Liver (tissue), 9 donors: ENCODE results near the gene C11orf97. TPM values are rescaled to one million over a fixed set of nuclear protein-coding genes. Genes with fewer than 3 reads are reported as not detected.

ENCODE experiments used
- DNase-seq: peaks from one replicate; pipeline ENCODE4 v3.0.0-alpha.2; 2017; ENCODE audit warnings: low spot score
- H3K27ac ChIP-seq, 2 donors: one replicate each; pipeline ENCODE4 v1.7.0; 2013; ENCODE audit warnings: inconsistent platforms in 2 of 2, low read length in 2 of 2, control low read depth in 1 of 2, low read depth in 1 of 2, mild to moderate bottlenecking in 1 of 2
- H3K27me3 ChIP-seq, 4 donors: one replicate each; pipeline versions ENCODE4 v1.6.1 to v1.7.0; 2013; ENCODE audit warnings: low read length in 3 of 4, inconsistent platforms in 1 of 4, mild to moderate bottlenecking in 1 of 4, moderate library complexity in 1 of 4; ENCODE audit not compliant: control insufficient read depth in 4 of 4, insufficient read depth in 4 of 4
- H3K36me3 ChIP-seq, 4 donors: one replicate each; pipeline versions ENCODE4 v1.6.1 to v1.7.0; 2013; ENCODE audit warnings: low read length in 3 of 4, mild to moderate bottlenecking in 3 of 4, low read depth in 1 of 4, moderate library complexity in 1 of 4; ENCODE audit not compliant: control insufficient read depth in 4 of 4, insufficient read depth in 3 of 4
- H3K4me1 ChIP-seq, 4 donors: one replicate each; pipeline versions ENCODE4 v1.6.1 to v1.7.0; 2013; ENCODE audit warnings: low read length in 3 of 4, mild to moderate bottlenecking in 3 of 4, moderate library complexity in 1 of 4; ENCODE audit not compliant: control insufficient read depth in 4 of 4, insufficient read depth in 4 of 4
- H3K4me3 ChIP-seq, 3 donors: one replicate each; pipeline versions ENCODE4 v1.6.1 to v1.7.0; 2013; ENCODE audit warnings: low read length in 3 of 3, control low read depth in 1 of 3, low read depth in 1 of 3, mild to moderate bottlenecking in 1 of 3
- H3K9ac ChIP-seq, 2 donors: one replicate each; pipeline ENCODE4 v1.7.0; 2013; ENCODE audit warnings: low read length in 2 of 2, mild to moderate bottlenecking in 2 of 2, moderate library complexity in 2 of 2, control low read depth in 1 of 2, low read depth in 1 of 2
- H3K9me3 ChIP-seq, 4 donors: one replicate each; pipeline versions ENCODE4 v1.6.1 to v1.7.0; 2013; ENCODE audit warnings: low read length in 3 of 4; ENCODE audit not compliant: control insufficient read depth in 4 of 4
- EGR1 ChIP-seq, 2 donors: IDR thresholded peaks; 2 replicates each; pipeline ENCODE4 v1.6.1; 2016 to 2018; ENCODE audit warnings: antibody characterized with exemption in 2 of 2, low read depth in 2 of 2
- FOXA1 ChIP-seq: IDR thresholded peaks from 2 replicates; pipeline ENCODE4 v1.6.1; 2016; ENCODE audit warnings: antibody characterized with exemption
- FOXA2 ChIP-seq: IDR thresholded peaks from 2 replicates; pipeline ENCODE4 v1.6.1; 2016; ENCODE audit warnings: antibody characterized with exemption
- GABPA ChIP-seq, 2 donors: IDR thresholded peaks in 1 of 2; conservative IDR thresholded peaks in 1 of 2; 2 replicates each; pipeline ENCODE4 v1.6.1; 2016; ENCODE audit warnings: antibody characterized with exemption in 2 of 2, mild to moderate bottlenecking in 1 of 2, moderate library complexity in 1 of 2
- JUND ChIP-seq, 2 donors: IDR thresholded peaks; 2 replicates each; pipeline ENCODE4 v1.6.1; 2016; ENCODE audit warnings: antibody characterized with exemption in 2 of 2
- NR2F2 ChIP-seq: IDR thresholded peaks from 2 replicates; pipeline ENCODE4 v1.6.1; 2016; ENCODE audit warnings: antibody characterized with exemption
- RAD21 ChIP-seq, 2 donors: IDR thresholded peaks; 2 replicates each; pipeline ENCODE4 v1.6.1; 2016; ENCODE audit warnings: antibody characterized with exemption in 2 of 2, mild to moderate bottlenecking in 2 of 2
- RXRA ChIP-seq, 2 donors: IDR thresholded peaks; 2 replicates each; pipeline ENCODE4 v1.6.1; 2017 to 2018; ENCODE audit warnings: antibody characterized with exemption in 2 of 2, mild to moderate bottlenecking in 1 of 2
- SP1 ChIP-seq: IDR thresholded peaks from 2 replicates; pipeline ENCODE4 v1.6.1; 2018; ENCODE audit warnings: antibody characterized with exemption, mild to moderate bottlenecking
- TAF1 ChIP-seq: conservative IDR thresholded peaks from 2 replicates; pipeline ENCODE4 v1.6.1; 2016; ENCODE audit warnings: antibody characterized with exemption, mild to moderate bottlenecking
- YY1 ChIP-seq: IDR thresholded peaks from 2 replicates; pipeline ENCODE4 v1.6.1; 2016; ENCODE audit warnings: antibody characterized with exemption, mild to moderate bottlenecking
- whole genome bisulfite sequencing: extraction: QIAGEN DNeasy Blood & Tissue Kit; methylation state at CpG from one replicate; pipeline ENCODE4 v1.1.7; 2013; 5-methylcytosine and 5-hydroxymethylcytosine counted together
- polyA plus RNA-seq, 2 donors: library from polyadenylated mRNA; stranded (reverse) in 1 of 2; unstranded in 1 of 2; fragments of 200-250 nt in 1 of 2; fragments of >200 nt in 1 of 2; fragmentation: Nextera tagmentation in 1 of 2; extraction: Ambion mirVana in 1 of 2; gene quantifications; one replicate each; pipeline versions ENCODE4 v1.2.1 to v1.2.3, GENCODE V29; 2013 to 2015
- total RNA-seq, 2 donors: library from RNA; depleted of rRNA; stranded (reverse); fragments of >200 nt; gene quantifications; one replicate each; pipeline ENCODE4 v1.2.3, GENCODE V29; 2014
- TF ChIP-seq, protein P1 (sequence below): IDR thresholded peaks from 2 replicates; pipeline ENCODE4 v1.6.1; 2016; ENCODE audit warnings: antibody characterized with exemption
- TF ChIP-seq, protein P2 (sequence below): IDR thresholded peaks from 2 replicates; pipeline ENCODE4 v1.6.1; 2016; ENCODE audit warnings: antibody characterized with exemption
- TF ChIP-seq, protein P3 (sequence below): IDR thresholded peaks from 2 replicates; pipeline ENCODE4 v1.6.1; 2016; ENCODE audit warnings: antibody characterized with exemption, mild to moderate bottlenecking
- TF ChIP-seq, protein P4 (sequence below): fragments of 150-350 bp; IDR thresholded peaks from 2 replicates; pipeline ENCODE4 v1.5.1; 2017; ENCODE audit warnings: improper control_type of control experiment, low read depth, low read length; ENCODE audit not compliant: missing input control
- TF ChIP-seq, protein P5 (sequence below): IDR thresholded peaks from 2 replicates; pipeline ENCODE4 v1.6.1; 2016; ENCODE audit warnings: antibody characterized with exemption
- donor health status: healthy.
- donor health status: healthy.
- donor health status: healthy.
- donor health status: healthy.
- donor health status: healthy.

Gene C11orf97
- total and polyA plus RNA-seq, 4 donors, result 0.36 to 0.94 TPM; not detected in 2

DNA sequence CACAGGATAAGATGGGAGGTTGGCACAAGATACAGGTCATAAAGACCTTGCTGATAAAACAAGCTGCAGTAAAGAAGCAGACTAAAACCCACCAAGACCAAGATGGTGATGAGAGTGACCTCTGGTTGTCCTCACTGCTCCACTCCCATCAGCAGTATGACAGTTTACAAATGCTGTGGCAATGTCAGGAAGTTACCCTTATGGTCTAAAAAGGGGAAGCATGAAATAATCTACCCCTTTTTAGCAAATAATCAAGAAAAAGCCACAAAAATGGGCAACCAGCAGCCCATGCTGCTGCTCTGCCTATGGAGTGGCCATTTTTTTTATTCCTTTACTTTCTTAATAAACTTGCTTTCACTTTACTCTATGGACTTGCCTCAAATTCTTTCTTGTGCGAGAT is 46.2 kb downstream of the C11orf97 start:
- Histone ChIP-seq H3K4me3 (no peak overlapping the region), H3K36me3 (no peaks in the 10 kb centered on the region), H3K27me3 (no peaks in the 10 kb centered on the region), H3K27ac (no peak overlapping the region), H3K9ac (no peak overlapping the region), H3K9me3 (no peaks in the 10 kb centered on the region), H3K4me1 (no peaks in the 10 kb centered on the region)
- TF ChIP-seq TAF1 (no peak), SP1 (no peak), JUND (IDR thresholded peaks at IDR 0.05) (no peak), RAD21 (IDR thresholded peaks at IDR 0.05) (no peak), EGR1 (IDR thresholded peaks at IDR 0.05; ENCODE audit: low read depth in 2 of 2) (no peak), YY1 (no peak), RXRA (IDR thresholded peaks at IDR 0.05) (no peak), GABPA (IDR thresholded peaks at IDR 0.05 in 1 of 2, conservative IDR thresholded peaks at IDR 0.05 in 1 of 2) (no peak)
- TF ChIP-seq, protein P1, sequence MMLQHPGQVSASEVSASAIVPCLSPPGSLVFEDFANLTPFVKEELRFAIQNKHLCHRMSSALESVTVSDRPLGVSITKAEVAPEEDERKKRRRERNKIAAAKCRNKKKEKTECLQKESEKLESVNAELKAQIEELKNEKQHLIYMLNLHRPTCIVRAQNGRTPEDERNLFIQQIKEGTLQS, result no peak
- TF ChIP-seq, protein P2, sequence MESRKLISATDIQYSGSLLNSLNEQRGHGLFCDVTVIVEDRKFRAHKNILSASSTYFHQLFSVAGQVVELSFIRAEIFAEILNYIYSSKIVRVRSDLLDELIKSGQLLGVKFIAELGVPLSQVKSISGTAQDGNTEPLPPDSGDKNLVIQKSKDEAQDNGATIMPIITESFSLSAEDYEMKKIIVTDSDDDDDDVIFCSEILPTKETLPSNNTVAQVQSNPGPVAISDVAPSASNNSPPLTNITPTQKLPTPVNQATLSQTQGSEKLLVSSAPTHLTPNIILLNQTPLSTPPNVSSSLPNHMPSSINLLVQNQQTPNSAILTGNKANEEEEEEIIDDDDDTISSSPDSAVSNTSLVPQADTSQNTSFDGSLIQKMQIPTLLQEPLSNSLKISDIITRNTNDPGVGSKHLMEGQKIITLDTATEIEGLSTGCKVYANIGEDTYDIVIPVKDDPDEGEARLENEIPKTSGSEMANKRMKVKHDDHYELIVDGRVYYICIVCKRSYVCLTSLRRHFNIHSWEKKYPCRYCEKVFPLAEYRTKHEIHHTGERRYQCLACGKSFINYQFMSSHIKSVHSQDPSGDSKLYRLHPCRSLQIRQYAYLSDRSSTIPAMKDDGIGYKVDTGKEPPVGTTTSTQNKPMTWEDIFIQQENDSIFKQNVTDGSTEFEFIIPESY, result no peak
- TF ChIP-seq, protein P3, sequence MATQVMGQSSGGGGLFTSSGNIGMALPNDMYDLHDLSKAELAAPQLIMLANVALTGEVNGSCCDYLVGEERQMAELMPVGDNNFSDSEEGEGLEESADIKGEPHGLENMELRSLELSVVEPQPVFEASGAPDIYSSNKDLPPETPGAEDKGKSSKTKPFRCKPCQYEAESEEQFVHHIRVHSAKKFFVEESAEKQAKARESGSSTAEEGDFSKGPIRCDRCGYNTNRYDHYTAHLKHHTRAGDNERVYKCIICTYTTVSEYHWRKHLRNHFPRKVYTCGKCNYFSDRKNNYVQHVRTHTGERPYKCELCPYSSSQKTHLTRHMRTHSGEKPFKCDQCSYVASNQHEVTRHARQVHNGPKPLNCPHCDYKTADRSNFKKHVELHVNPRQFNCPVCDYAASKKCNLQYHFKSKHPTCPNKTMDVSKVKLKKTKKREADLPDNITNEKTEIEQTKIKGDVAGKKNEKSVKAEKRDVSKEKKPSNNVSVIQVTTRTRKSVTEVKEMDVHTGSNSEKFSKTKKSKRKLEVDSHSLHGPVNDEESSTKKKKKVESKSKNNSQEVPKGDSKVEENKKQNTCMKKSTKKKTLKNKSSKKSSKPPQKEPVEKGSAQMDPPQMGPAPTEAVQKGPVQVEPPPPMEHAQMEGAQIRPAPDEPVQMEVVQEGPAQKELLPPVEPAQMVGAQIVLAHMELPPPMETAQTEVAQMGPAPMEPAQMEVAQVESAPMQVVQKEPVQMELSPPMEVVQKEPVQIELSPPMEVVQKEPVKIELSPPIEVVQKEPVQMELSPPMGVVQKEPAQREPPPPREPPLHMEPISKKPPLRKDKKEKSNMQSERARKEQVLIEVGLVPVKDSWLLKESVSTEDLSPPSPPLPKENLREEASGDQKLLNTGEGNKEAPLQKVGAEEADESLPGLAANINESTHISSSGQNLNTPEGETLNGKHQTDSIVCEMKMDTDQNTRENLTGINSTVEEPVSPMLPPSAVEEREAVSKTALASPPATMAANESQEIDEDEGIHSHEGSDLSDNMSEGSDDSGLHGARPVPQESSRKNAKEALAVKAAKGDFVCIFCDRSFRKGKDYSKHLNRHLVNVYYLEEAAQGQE, result no peak
- TF ChIP-seq, protein P4, sequence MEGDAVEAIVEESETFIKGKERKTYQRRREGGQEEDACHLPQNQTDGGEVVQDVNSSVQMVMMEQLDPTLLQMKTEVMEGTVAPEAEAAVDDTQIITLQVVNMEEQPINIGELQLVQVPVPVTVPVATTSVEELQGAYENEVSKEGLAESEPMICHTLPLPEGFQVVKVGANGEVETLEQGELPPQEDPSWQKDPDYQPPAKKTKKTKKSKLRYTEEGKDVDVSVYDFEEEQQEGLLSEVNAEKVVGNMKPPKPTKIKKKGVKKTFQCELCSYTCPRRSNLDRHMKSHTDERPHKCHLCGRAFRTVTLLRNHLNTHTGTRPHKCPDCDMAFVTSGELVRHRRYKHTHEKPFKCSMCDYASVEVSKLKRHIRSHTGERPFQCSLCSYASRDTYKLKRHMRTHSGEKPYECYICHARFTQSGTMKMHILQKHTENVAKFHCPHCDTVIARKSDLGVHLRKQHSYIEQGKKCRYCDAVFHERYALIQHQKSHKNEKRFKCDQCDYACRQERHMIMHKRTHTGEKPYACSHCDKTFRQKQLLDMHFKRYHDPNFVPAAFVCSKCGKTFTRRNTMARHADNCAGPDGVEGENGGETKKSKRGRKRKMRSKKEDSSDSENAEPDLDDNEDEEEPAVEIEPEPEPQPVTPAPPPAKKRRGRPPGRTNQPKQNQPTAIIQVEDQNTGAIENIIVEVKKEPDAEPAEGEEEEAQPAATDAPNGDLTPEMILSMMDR, result no peak
- DNase-seq, result no peak
- 91% methylated on average over 1 of the region's 1 CpG for WGBS

DNA sequence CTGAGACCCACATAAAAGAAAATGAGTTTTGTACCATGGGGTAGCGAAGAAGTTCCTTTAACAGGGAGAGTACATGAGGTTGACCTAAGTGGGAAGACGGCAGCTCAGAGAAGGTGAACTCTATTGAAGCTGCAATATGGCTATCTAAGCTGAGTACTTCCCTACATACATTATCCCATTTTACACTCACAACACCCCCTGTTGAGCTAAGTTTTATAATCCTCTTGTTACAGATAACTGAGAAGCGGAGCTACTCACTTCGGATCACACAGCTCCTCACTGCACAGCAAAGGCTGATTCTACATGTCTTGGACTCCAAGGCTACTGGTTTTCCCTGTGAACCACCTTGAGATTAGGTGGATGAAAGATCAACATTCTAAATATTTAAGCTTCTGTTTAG is 46.7 kb downstream of the C11orf97 start:
- Histone ChIP-seq H3K9me3 (no peaks in the 10 kb centered on the region), H3K4me1 (no peaks in the 10 kb centered on the region), H3K36me3 (no peaks in the 10 kb centered on the region), H3K4me3 (no peak overlapping the region), H3K9ac (no peak overlapping the region), H3K27ac (no peak overlapping the region), H3K27me3 (no peaks in the 10 kb centered on the region)
- no peak for TF ChIP-seq FOXA1
- TF ChIP-seq FOXA2, result no peak
- no peak for TF ChIP-seq RXRA (IDR thresholded peaks at IDR 0.05)
- TF ChIP-seq TAF1, result no peak
- TF ChIP-seq, protein P1, result no peak
- TF ChIP-seq NR2F2, result no peak
- no peak for TF ChIP-seq SP1
- TF ChIP-seq, protein P5, sequence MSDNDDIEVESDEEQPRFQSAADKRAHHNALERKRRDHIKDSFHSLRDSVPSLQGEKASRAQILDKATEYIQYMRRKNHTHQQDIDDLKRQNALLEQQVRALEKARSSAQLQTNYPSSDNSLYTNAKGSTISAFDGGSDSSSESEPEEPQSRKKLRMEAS, result no peak
- no peak for TF ChIP-seq JUND (IDR thresholded peaks at IDR 0.05)
- no peak for TF ChIP-seq GABPA (IDR thresholded peaks at IDR 0.05 in 1 of 2, conservative IDR thresholded peaks at IDR 0.05 in 1 of 2)
- DNase-seq, result no peak
- WGBS, result 95% methylated on average over 4 of the region's 4 CpGs
